Activated CD8-positive, alpha-beta memory T cell treated with anti-CD3 and anti-CD28 coated beads, Interleukin-2, amount 10 ng/mL, durations not matched to agents 7 days and 5 days (primary cell): ENCODE data around the gene CCSER2. TPM values are rescaled to one million over a fixed set of nuclear protein-coding genes. Genes with fewer than 3 reads are reported as not detected.
"Not testable (repeated sequence)": the region's sequence is repeated elsewhere in the genome, so short reads cannot be mapped to it uniquely, and the experiment has no call there.

Experiments used
- ATAC-seq: fragments of 150-1000 bp; cut with Tn5 transposase; one replicate; pipeline ENCODE4 v1.10.0; 2021; ENCODE audit warnings: moderate library complexity
- CTCF ChIA-PET: fragments of 350-600 bp; sonication (Branson Sonifier 250); formaldehyde crosslinking; loops from one replicate; lab custom pipeline; 2021; ENCODE audit warnings: antibody characterized with exemption; lab: Charles Lee
- DNase-seq: peaks from one replicate; pipeline ENCODE4 v3.0.0-alpha.2; 2020
- H3K27ac Mint-ChIP-seq: one replicate; pipeline ENCODE4 v1.8.0; 2021; ENCODE audit warnings: mild to moderate bottlenecking, mixed read lengths
- H3K27me3 Mint-ChIP-seq: one replicate; pipeline ENCODE4 v1.8.0; 2021; ENCODE audit warnings: mixed read lengths
- H3K36me3 Mint-ChIP-seq: one replicate; pipeline ENCODE4 v1.8.0; 2021; ENCODE audit warnings: mild to moderate bottlenecking, mixed read lengths
- H3K4me1 Mint-ChIP-seq: one replicate; pipeline ENCODE4 v1.8.0; 2021; ENCODE audit warnings: mixed read lengths
- H3K4me3 Mint-ChIP-seq: one replicate; pipeline ENCODE4 v1.8.0; 2021; ENCODE audit warnings: mild to moderate bottlenecking, moderate library complexity, mixed read lengths
- H3K9me3 Mint-ChIP-seq: one replicate; pipeline ENCODE4 v1.8.0; 2022; ENCODE audit warnings: low read depth, mixed read lengths
- total RNA-seq, 2 experiments: library from RNA; stranded (reverse); gene quantifications; one replicate each; pipeline ENCODE4 v1.2.3, GENCODE V29; 2021

CCSER2 gene
- total RNA-seq, 2 experiments from 2014 or later = 52.7 to 80.3 TPM

- CTCF ChIA-PET = no interaction called here
- peaks cover 7% of the 10 kb centered on the region for H3K4me1 Mint-ChIP-seq
Measured at GRCh38 chr10:84497978-84498377, 169.6 kb downstream of the CCSER2 start.

GRCh38 chr10:84499039-84499438, 170.7 kb downstream of the CCSER2 start:
- H3K36me3 Mint-ChIP-seq, DNase-seq, H3K4me3 Mint-ChIP-seq, H3K27me3 Mint-ChIP-seq, ATAC-seq, H3K9me3 Mint-ChIP-seq, H3K27ac Mint-ChIP-seq, H3K4me1 Mint-ChIP-seq: not testable (repeated sequence)
- CTCF ChIA-PET = interaction anchor here (1.8 kb wide), 1 partner anchor 68 kb away, joined by 5 read pairs; no protein-coding TSS in a partner anchor

More at GRCh38 chr10:84497978-84498377, 169.6 kb downstream of the CCSER2 start:
- Mint-ChIP-seq H3K4me3 (no peak overlapping the region), H3K36me3 (no peaks in the 10 kb centered on the region), H3K27me3 (no peaks in the 10 kb centered on the region), H3K9me3 (no peaks in the 10 kb centered on the region), H3K27ac (no peak overlapping the region)
- ATAC-seq (no peak), DNase-seq (no peak)

- Mint-ChIP-seq H3K4me3 (no peak overlapping the region), H3K9me3 (no peaks in the 10 kb centered on the region), H3K27me3 (no peaks in the 10 kb centered on the region), H3K36me3 (no peaks in the 10 kb centered on the region), H3K27ac (peak overlapping the region; percentile 17), H3K4me1 (peaks cover 7% of the 10 kb centered on the region)
- no peak for DNase-seq
- ATAC-seq = no peak
- CTCF ChIA-PET = interaction anchor here (1.6 to 1.8 kb wide), 2 partner anchors 38 to 69 kb away, joined by 5 read pairs; no protein-coding TSS in a partner anchor
Measured at GRCh38 chr10:84499846-84500245, 171.5 kb downstream of the CCSER2 start.

GRCh38 chr10:84510121-84510520, 181.7 kb downstream of the CCSER2 start:
- Mint-ChIP-seq H3K27ac (no peak overlapping the region), H3K4me3 (no peak overlapping the region), H3K4me1 (no peaks in the 10 kb centered on the region), H3K9me3 (no peaks in the 10 kb centered on the region), H3K36me3 (peaks cover 14% of the 10 kb centered on the region), H3K27me3 (no peaks in the 10 kb centered on the region)
- no peak for DNase-seq
- CTCF ChIA-PET = interaction anchor here (1.3 to 2.1 kb wide), 3 partner anchors 9 to 136 kb away, joined by 3 to 7 read pairs (median 6); no protein-coding TSS in a partner anchor
- ATAC-seq = no peak

- H3K4me3 Mint-ChIP-seq = no peak overlapping the region
- H3K27ac Mint-ChIP-seq = no peak overlapping the region
- H3K36me3 Mint-ChIP-seq = peaks cover 16% of the 10 kb centered on the region
- DNase-seq (no peak), ATAC-seq (no peak)
- no peaks in the 10 kb centered on the region for H3K9me3 Mint-ChIP-seq
- CTCF ChIA-PET = interaction anchor here (1.3 to 2.1 kb wide), 3 partner anchors 8 to 137 kb away, joined by 3 to 7 read pairs (median 6); no protein-coding TSS in a partner anchor
- no peaks in the 10 kb centered on the region for H3K27me3 Mint-ChIP-seq
- no peaks in the 10 kb centered on the region for H3K4me1 Mint-ChIP-seq
Measured at GRCh38 chr10:84511106-84511505, 182.7 kb downstream of the CCSER2 start.

GRCh38 chr10:84511709-84512285, 183.4 kb downstream of the CCSER2 start:
- no peaks in the 10 kb centered on the region for H3K27me3 Mint-ChIP-seq
- H3K36me3 Mint-ChIP-seq = peaks cover 19% of the 10 kb centered on the region
- H3K9me3 Mint-ChIP-seq = no peaks in the 10 kb centered on the region
- no peak overlapping the region for H3K4me3 Mint-ChIP-seq
- CTCF ChIA-PET = interaction anchor here (1.0 to 2.1 kb wide), 5 partner anchors 7 to 147 kb away, joined by 3 to 7 read pairs (median 6); no protein-coding TSS in a partner anchor
- no peak overlapping the region for H3K27ac Mint-ChIP-seq
- no peak for DNase-seq
- H3K4me1 Mint-ChIP-seq = no peaks in the 10 kb centered on the region
- ATAC-seq = no peak

GRCh38 chr10:84517554-84517953, 189.2 kb downstream of the CCSER2 start:
- H3K4me3 Mint-ChIP-seq = no peak overlapping the region
- peaks cover 2% of the 10 kb centered on the region for H3K4me1 Mint-ChIP-seq
- CTCF ChIA-PET = interaction anchor here (1.8 kb wide), 1 partner anchor 253 kb away, joined by 5 read pairs; no protein-coding TSS in a partner anchor
- H3K27ac Mint-ChIP-seq = no peak overlapping the region
- H3K36me3 Mint-ChIP-seq = peaks cover 20% of the 10 kb centered on the region
- H3K27me3 Mint-ChIP-seq = no peaks in the 10 kb centered on the region
- no peaks in the 10 kb centered on the region for H3K9me3 Mint-ChIP-seq
- DNase-seq (no peak), ATAC-seq (no peak)

- Mint-ChIP-seq H3K27ac (no peak overlapping the region), H3K4me1 (peaks cover 2% of the 10 kb centered on the region), H3K27me3 (no peaks in the 10 kb centered on the region), H3K36me3 (peaks cover 11% of the 10 kb centered on the region), H3K9me3 (no peaks in the 10 kb centered on the region), H3K4me3 (no peak overlapping the region)
- ATAC-seq = no peak
- DNase-seq = no peak
- CTCF ChIA-PET = interaction anchor here (1.5 kb wide), 1 partner anchor 9 kb away, joined by 6 read pairs; no protein-coding TSS in a partner anchor
Measured at GRCh38 chr10:84519235-84519634, 190.8 kb downstream of the CCSER2 start.

GRCh38 chr10:84521013-84521412, 192.6 kb downstream of the CCSER2 start:
- Mint-ChIP-seq H3K36me3 (peaks cover 12% of the 10 kb centered on the region), H3K4me3 (no peak overlapping the region), H3K27me3 (no peaks in the 10 kb centered on the region), H3K9me3 (peaks cover 5% of the 10 kb centered on the region), H3K4me1 (peaks cover 2% of the 10 kb centered on the region), H3K27ac (no peak overlapping the region)
- ATAC-seq = no peak
- DNase-seq = no peak
- CTCF ChIA-PET = interaction anchor here (1.1 to 3.5 kb wide), 2 partner anchors 17 to 257 kb away, joined by 4 to 12 read pairs; no protein-coding TSS in a partner anchor

- H3K27me3 Mint-ChIP-seq = no peaks in the 10 kb centered on the region
- CTCF ChIA-PET = interaction anchor here (1.1 to 3.5 kb wide), 2 partner anchors 16 to 258 kb away, joined by 4 to 12 read pairs; no protein-coding TSS in a partner anchor
- DNase-seq = no peak
- peaks cover 8% of the 10 kb centered on the region for H3K9me3 Mint-ChIP-seq
- no peak overlapping the region for H3K27ac Mint-ChIP-seq
- H3K4me1 Mint-ChIP-seq = peaks cover 2% of the 10 kb centered on the region
- no peak overlapping the region for H3K4me3 Mint-ChIP-seq
- peaks cover 10% of the 10 kb centered on the region for H3K36me3 Mint-ChIP-seq
- no peak for ATAC-seq
Measured at GRCh38 chr10:84521468-84521867, 193.1 kb downstream of the CCSER2 start.

GRCh38 chr10:84522612-84523462, 194.4 kb downstream of the CCSER2 start:
- Mint-ChIP-seq H3K9me3 (peaks cover 10% of the 10 kb centered on the region), H3K36me3 (peaks cover 10% of the 10 kb centered on the region), H3K4me3 (no peak overlapping the region), H3K27ac (no peak overlapping the region), H3K27me3 (no peaks in the 10 kb centered on the region), H3K4me1 (peaks cover 2% of the 10 kb centered on the region)
- no peak for DNase-seq
- CTCF ChIA-PET = interaction anchor here (3.5 kb wide), 1 partner anchor 15 kb away, joined by 12 read pairs; no protein-coding TSS in a partner anchor
- ATAC-seq = no peak

- Mint-ChIP-seq H3K4me3 (no peak overlapping the region), H3K36me3 (peaks cover 10% of the 10 kb centered on the region), H3K9me3 (peaks cover 10% of the 10 kb centered on the region), H3K27me3 (no peaks in the 10 kb centered on the region), H3K27ac (no peak overlapping the region), H3K4me1 (peaks cover 2% of the 10 kb centered on the region)
- CTCF ChIA-PET = interaction anchor here (3.5 kb wide), 1 partner anchor 14 kb away, joined by 12 read pairs; no protein-coding TSS in a partner anchor
- DNase-seq (no peak), ATAC-seq (no peak)
Measured at GRCh38 chr10:84523526-84523925, 195.1 kb downstream of the CCSER2 start.

GRCh38 chr10:84524435-84524834, 196.0 kb downstream of the CCSER2 start:
- H3K27me3 Mint-ChIP-seq = peaks cover 3% of the 10 kb centered on the region
- H3K36me3 Mint-ChIP-seq = peaks cover 10% of the 10 kb centered on the region

More at GRCh38 chr10:84524435-84524834, 196.0 kb downstream of the CCSER2 start:
- Mint-ChIP-seq H3K4me3 (no peak overlapping the region), H3K4me1 (peaks cover 2% of the 10 kb centered on the region), H3K27ac (no peak overlapping the region), H3K9me3 (peaks cover 10% of the 10 kb centered on the region)
- DNase-seq (no peak), ATAC-seq (no peak)
- CTCF ChIA-PET = interaction anchor here (3.5 kb wide), 1 partner anchor 13 kb away, joined by 12 read pairs; no protein-coding TSS in a partner anchor
